GM23338 (cell line): Measurements from ENCODE around the gene CRADD.

Experiments
- CREB1 ChIP-seq: fragments of 250-450 bp; sonication (Bioruptor Pico); IDR thresholded peaks from 2 replicates; pipeline ENCODE4 v1.5.0; 2020; ENCODE audit warnings: low read depth, mild to moderate bottlenecking, moderate library complexity
- CTCF ChIP-seq, 2 experiments: fragments of 200-600 bp in 1 of 2; sonication (generic) in 1 of 2; conservative IDR thresholded peaks; 2 replicates each; pipeline versions ENCODE4 v1.5.1 to v1.6.1; 2016 to 2017; ENCODE audit warnings: antibody characterized with exemption in 2 of 2, low read depth in 2 of 2, mild to moderate bottlenecking in 2 of 2, moderate library complexity in 1 of 2
- ETS1 ChIP-seq: IDR thresholded peaks from 2 replicates; pipeline ENCODE4 v1.6.1; 2016; ENCODE audit warnings: antibody characterized with exemption
- EZH2 ChIP-seq: fragments of 200-600 bp; sonication (generic); IDR thresholded peaks from one replicate; pipeline ENCODE4 v1.8.0; 2017; ENCODE audit warnings: antibody characterized with exemption, mild to moderate bottlenecking, low read depth; ENCODE audit not compliant: unreplicated experiment
- EZH2phosphoT487 ChIP-seq: fragments of 200-600 bp; sonication (generic); IDR thresholded peaks from one replicate; pipeline ENCODE4 v1.8.1; 2018; ENCODE audit warnings: antibody characterized with exemption; ENCODE audit not compliant: unreplicated experiment
- POLR2AphosphoS5 ChIP-seq: IDR thresholded peaks from 2 replicates; pipeline ENCODE4 v1.6.1; 2016; ENCODE audit warnings: antibody characterized with exemption, low read depth
- REST ChIP-seq: IDR thresholded peaks from one replicate; pipeline ENCODE4 v1.6.1; 2018; ENCODE audit warnings: antibody characterized with exemption; ENCODE audit not compliant: unreplicated experiment
- ZNF331 ChIP-seq: fragments of 250-450 bp; sonication (Bioruptor Pico); IDR thresholded peaks from 2 replicates; pipeline ENCODE4 v1.5.0; 2020; ENCODE audit warnings: low read depth, mild to moderate bottlenecking, moderate library complexity

- TF ChIP-seq EZH2 = no peak
- no peak for TF ChIP-seq CTCF (conservative IDR thresholded peaks at IDR 0.05; ENCODE audit: low read depth in 2 of 2)
- TF ChIP-seq CREB1 (CRISPR knock-in tag) = no peak
- TF ChIP-seq ZNF331 = no peak
- TF ChIP-seq REST = no peak
- no peak for TF ChIP-seq ETS1
- no peak for TF ChIP-seq EZH2phosphoT487
- TF ChIP-seq POLR2AphosphoS5 = no peak
These were observed 180.8 kb downstream of the CRADD start for GRCh38 chr12:93857991-93858447.
